ENCODE data around the gene RFC1. TPM values are rescaled to one million over a fixed set of nuclear protein-coding genes. Genes with fewer than 3 reads are reported as not detected.
"Not testable (repeated sequence)": the region's sequence is repeated elsewhere in the genome, so short reads cannot be mapped to it uniquely, and the experiment has no call there.

Gene RFC1
- polyA plus RNA-seq, 1 donor from 2014 or later: 20.7 TPM

DNA sequence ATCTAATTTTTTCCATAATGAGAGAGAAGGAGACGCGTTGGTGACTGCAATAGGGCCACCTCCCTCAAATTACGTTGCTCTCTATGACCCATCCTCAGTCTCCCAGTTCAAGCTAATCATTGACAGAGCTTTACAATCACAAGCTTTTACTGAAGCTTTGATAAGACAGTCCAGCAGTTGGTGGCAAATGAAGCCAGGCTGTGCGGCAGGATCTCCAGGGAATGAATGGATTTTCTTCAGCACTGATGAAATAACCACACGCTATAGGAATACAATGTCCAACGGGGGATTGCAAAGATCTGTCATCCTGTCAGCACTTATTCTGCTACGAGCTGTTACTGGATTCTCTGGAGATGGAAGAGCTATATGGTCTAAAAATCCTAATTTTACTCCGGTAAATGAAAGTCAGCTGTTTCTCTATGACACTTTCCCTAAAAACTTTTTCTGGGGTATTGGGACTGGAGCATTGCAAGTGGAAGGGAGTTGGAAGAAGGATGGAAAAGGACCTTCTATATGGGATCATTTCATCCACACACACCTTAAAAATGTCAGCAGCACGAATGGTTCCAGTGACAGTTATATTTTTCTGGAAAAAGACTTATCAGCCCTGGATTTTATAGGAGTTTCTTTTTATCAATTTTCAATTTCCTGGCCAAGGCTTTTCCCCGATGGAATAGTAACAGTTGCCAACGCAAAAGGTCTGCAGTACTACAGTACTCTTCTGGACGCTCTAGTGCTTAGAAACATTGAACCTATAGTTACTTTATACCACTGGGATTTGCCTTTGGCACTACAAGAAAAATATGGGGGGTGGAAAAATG, 40.8 kb upstream of the RFC1 start, which contains the start of gene KLB:
Gene KLB (plus strand): TSS at position 168 of the 821 bp plus-strand sequence. CDS start 20 bp downstream, at position 188.
- Histone ChIP-seq H3K4me2 (ENCODE audit: low read length) (peak within 1 kb of the TSS; percentile 19), H2AFZ (ENCODE audit: low read depth, low read length) (no peak within 1 kb of the TSS), H3K9ac (ENCODE audit: low read length) (no peak within 1 kb of the TSS)

DNA sequence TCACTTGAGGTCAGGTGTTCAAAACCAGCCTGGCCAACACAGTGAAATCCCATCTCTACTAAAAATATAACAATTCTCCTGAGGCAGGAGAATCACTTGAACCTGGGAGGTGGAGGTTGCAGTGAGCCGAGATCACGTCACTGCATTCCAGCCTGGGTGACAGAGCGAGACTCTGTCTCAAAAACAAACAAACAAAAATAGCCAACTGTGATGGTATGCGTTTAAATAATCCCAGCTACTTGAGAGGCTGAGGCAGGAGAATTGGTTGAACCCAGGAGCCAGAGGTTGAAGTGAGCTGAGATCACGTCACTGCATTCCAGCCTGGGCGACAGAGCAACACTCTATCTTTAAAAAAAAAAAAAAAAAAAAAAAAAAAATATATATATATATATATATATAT, 35.5 kb upstream of the RFC1 start:
- not testable (repeated sequence) for H3K9me2 ChIP-seq (ENCODE audit: insufficient read depth, low read length); H4K20me1 ChIP-seq (ENCODE audit: insufficient read depth); H3K9me3 ChIP-seq (ENCODE audit: low read length); H3K27me3 ChIP-seq (ENCODE audit: insufficient read depth, low read depth, low read length); H2AFZ ChIP-seq (ENCODE audit: low read depth, low read length); H3K79me2 ChIP-seq (replicated peaks; ENCODE audit: insufficient read depth, low read length); H3K4me3 ChIP-seq (ENCODE audit: low read length); H3F3A ChIP-seq (ENCODE audit: insufficient read depth, low read length, poor library complexity, severe bottlenecking); H3K4me2 ChIP-seq (ENCODE audit: low read length); H3K36me3 ChIP-seq (ENCODE audit: insufficient read depth, low read length); H3K9ac ChIP-seq (ENCODE audit: low read length); H3K27ac ChIP-seq (ENCODE audit: low read length)

More for the DNA sequence above, 40.8 kb upstream of the RFC1 start, which contains the start of gene KLB:
- no peaks in the 10 kb centered on the region for H3K27me3 ChIP-seq (ENCODE audit: insufficient read depth, low read depth, low read length)
- H3K36me3 ChIP-seq (ENCODE audit: insufficient read depth, low read length): no peaks in the 10 kb centered on the region
- no peaks in the 10 kb centered on the region for H3F3A ChIP-seq (ENCODE audit: insufficient read depth, low read length, poor library complexity, severe bottlenecking)
- H3K27ac ChIP-seq (ENCODE audit: low read length): no peak within 1 kb of the TSS
- H3K9me2 ChIP-seq (ENCODE audit: insufficient read depth, low read length): no peaks in the 10 kb centered on the region
- no peak within 1 kb of the TSS for H3K4me3 ChIP-seq (ENCODE audit: low read length)
- no peaks in the 10 kb centered on the region for H3K79me2 ChIP-seq (replicated peaks; ENCODE audit: insufficient read depth, low read length)
- no peaks in the 10 kb centered on the region for H4K20me1 ChIP-seq (ENCODE audit: insufficient read depth)
- H3K9me3 ChIP-seq (ENCODE audit: low read length): no peaks in the 10 kb centered on the region
- TF ChIP-seq EP300 (conservative IDR thresholded peaks at IDR 0.05; ENCODE audit: poor library complexity, severe bottlenecking) (peak; percentile 19), RAD21 (conservative IDR thresholded peaks at IDR 0.05) (no peak), POLR2AphosphoS5 (IDR thresholded peaks at IDR 0.05) (peak; percentile 20)

DNA sequence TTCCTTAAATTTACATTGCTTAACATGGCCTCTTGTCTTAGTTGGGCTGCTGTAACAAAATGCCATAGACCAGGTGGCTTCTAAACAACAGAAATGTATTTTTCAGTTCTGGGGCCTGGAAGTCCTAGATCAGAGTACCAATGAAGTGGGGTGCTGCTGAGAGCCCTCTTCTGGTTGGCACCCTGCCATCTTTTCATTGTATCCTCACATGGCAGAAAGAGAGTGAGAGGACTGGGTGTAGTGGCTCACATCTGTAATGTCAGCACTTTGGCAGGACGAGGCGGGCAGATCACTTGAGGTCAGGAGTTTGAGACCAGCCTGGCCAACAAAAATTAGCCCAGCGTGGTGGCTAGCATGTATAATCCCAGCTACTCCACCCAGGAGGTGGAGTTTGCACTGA, 28.5 kb upstream of the RFC1 start:
- H4K20me1 ChIP-seq (ENCODE audit: insufficient read depth): no peaks in the 10 kb centered on the region
- H3K4me2 ChIP-seq (ENCODE audit: low read length): no peak overlapping the region
- no peaks in the 10 kb centered on the region for H3F3A ChIP-seq (ENCODE audit: insufficient read depth, low read length, poor library complexity, severe bottlenecking)
- H3K27ac ChIP-seq (ENCODE audit: low read length): no peak overlapping the region
- H3K9me2 ChIP-seq (ENCODE audit: insufficient read depth, low read length): no peaks in the 10 kb centered on the region
- no peaks in the 10 kb centered on the region for H3K27me3 ChIP-seq (ENCODE audit: insufficient read depth, low read depth, low read length)
- no peaks in the 10 kb centered on the region for H3K36me3 ChIP-seq (ENCODE audit: insufficient read depth, low read length)
- no peak overlapping the region for H2AFZ ChIP-seq (ENCODE audit: low read depth, low read length)
- no peak overlapping the region for H3K9ac ChIP-seq (ENCODE audit: low read length)
- no peak overlapping the region for H3K4me3 ChIP-seq (ENCODE audit: low read length)
- no peaks in the 10 kb centered on the region for H3K9me3 ChIP-seq (ENCODE audit: low read length)
- H3K79me2 ChIP-seq (replicated peaks; ENCODE audit: insufficient read depth, low read length): no peaks in the 10 kb centered on the region
- TF ChIP-seq RAD21 (conservative IDR thresholded peaks at IDR 0.05): no peak

DNA sequence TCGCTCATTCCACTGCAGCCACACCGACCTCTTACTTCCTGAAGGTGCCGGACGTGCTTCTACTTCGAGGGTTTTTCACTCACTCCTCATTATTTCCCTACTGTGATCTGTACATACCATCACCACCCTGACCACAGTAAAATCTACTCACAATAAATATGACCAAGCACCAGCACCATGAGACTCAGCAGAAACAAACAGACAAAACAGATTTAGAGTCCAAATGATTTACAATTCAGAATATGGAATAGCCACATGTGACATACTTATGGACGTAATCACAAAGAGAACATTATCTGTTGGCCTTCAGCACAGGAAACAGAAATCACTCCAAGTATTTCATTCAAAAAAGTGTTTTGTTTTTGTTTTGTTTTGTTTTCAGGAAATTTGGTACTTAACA, 24.4 kb upstream of the RFC1 start:
- Histone ChIP-seq H3K9me3 (ENCODE audit: low read length) (no peaks in the 10 kb centered on the region), H4K20me1 (ENCODE audit: insufficient read depth) (no peaks in the 10 kb centered on the region), H2AFZ (ENCODE audit: low read depth, low read length) (no peak overlapping the region), H3K9ac (ENCODE audit: low read length) (no peak overlapping the region), H3K27me3 (ENCODE audit: insufficient read depth, low read depth, low read length) (no peaks in the 10 kb centered on the region), H3K27ac (ENCODE audit: low read length) (no peak overlapping the region), H3K36me3 (ENCODE audit: insufficient read depth, low read length) (no peaks in the 10 kb centered on the region), H3F3A (ENCODE audit: insufficient read depth, low read length, poor library complexity, severe bottlenecking) (no peaks in the 10 kb centered on the region), H3K4me2 (ENCODE audit: low read length) (no peak overlapping the region), H3K4me3 (ENCODE audit: low read length) (no peak overlapping the region), H3K79me2 (replicated peaks; ENCODE audit: insufficient read depth, low read length) (no peaks in the 10 kb centered on the region), H3K9me2 (ENCODE audit: insufficient read depth, low read length) (no peaks in the 10 kb centered on the region)
- TF ChIP-seq EZH2 (IDR thresholded peaks at IDR 0.05; ENCODE audit: borderline replicate concordance, insufficient read depth, low read length, poor library complexity, severe bottlenecking): no peak
- TF ChIP-seq, protein P1, sequence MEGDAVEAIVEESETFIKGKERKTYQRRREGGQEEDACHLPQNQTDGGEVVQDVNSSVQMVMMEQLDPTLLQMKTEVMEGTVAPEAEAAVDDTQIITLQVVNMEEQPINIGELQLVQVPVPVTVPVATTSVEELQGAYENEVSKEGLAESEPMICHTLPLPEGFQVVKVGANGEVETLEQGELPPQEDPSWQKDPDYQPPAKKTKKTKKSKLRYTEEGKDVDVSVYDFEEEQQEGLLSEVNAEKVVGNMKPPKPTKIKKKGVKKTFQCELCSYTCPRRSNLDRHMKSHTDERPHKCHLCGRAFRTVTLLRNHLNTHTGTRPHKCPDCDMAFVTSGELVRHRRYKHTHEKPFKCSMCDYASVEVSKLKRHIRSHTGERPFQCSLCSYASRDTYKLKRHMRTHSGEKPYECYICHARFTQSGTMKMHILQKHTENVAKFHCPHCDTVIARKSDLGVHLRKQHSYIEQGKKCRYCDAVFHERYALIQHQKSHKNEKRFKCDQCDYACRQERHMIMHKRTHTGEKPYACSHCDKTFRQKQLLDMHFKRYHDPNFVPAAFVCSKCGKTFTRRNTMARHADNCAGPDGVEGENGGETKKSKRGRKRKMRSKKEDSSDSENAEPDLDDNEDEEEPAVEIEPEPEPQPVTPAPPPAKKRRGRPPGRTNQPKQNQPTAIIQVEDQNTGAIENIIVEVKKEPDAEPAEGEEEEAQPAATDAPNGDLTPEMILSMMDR (IDR thresholded peaks at IDR 0.05; ENCODE audit: poor library complexity, severe bottlenecking): no peak

All from neural cell (in vitro differentiated cells).